Ishikawa (cell line): Measurements from ENCODE around the gene OR5B21.

Source experiments
- EP300 ChIP-seq: IDR thresholded peaks from 2 replicates; pipeline ENCODE4 v1.6.1; 2012; ENCODE audit warnings: borderline replicate concordance
- RAD21 ChIP-seq: IDR thresholded peaks from 2 replicates; pipeline ENCODE4 v1.6.1; 2012; ENCODE audit warnings: low read depth

DNA sequence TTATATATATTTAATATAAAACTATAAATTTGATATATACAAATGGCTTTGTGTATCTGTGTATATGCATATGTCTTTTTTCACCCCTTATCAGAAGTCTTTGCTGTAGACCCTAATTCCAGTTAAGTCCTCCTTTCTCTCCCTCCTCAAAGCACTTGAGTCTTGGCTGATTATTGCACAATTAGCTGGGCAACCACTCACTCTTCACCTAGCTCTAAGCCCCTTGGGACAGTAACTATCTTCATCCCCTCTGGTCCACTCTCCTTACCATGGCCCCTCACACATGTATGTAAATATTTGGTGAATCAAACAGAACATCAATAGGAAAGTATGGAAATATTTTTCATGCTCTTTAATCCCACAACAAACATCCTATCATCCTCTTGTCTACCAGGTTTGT, 909 bp upstream of the OR5B21 start:
- TF ChIP-seq EP300 (no peak), RAD21 (no peak)
